GM19463 (cell line): ENCODE data around the gene GMIP.
"Not testable (repeated sequence)": the region's sequence is repeated elsewhere in the genome, so short reads cannot be mapped to it uniquely, and the experiment has no call there.

ENCODE experiments used
- ATAC-seq: cut with Tn5 transposase; IDR thresholded peaks from one replicate; pipeline ENCODE4 v1.9.1; 2021; ENCODE audit warnings: mild to moderate bottlenecking, moderate library complexity; ENCODE audit not compliant: unreplicated experiment

Gene GMIP, protein sequence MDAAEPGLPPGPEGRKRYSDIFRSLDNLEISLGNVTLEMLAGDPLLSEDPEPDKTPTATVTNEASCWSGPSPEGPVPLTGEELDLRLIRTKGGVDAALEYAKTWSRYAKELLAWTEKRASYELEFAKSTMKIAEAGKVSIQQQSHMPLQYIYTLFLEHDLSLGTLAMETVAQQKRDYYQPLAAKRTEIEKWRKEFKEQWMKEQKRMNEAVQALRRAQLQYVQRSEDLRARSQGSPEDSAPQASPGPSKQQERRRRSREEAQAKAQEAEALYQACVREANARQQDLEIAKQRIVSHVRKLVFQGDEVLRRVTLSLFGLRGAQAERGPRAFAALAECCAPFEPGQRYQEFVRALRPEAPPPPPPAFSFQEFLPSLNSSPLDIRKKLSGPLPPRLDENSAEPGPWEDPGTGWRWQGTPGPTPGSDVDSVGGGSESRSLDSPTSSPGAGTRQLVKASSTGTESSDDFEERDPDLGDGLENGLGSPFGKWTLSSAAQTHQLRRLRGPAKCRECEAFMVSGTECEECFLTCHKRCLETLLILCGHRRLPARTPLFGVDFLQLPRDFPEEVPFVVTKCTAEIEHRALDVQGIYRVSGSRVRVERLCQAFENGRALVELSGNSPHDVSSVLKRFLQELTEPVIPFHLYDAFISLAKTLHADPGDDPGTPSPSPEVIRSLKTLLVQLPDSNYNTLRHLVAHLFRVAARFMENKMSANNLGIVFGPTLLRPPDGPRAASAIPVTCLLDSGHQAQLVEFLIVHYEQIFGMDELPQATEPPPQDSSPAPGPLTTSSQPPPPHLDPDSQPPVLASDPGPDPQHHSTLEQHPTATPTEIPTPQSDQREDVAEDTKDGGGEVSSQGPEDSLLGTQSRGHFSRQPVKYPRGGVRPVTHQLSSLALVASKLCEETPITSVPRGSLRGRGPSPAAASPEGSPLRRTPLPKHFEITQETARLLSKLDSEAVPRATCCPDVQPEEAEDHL

DNA sequence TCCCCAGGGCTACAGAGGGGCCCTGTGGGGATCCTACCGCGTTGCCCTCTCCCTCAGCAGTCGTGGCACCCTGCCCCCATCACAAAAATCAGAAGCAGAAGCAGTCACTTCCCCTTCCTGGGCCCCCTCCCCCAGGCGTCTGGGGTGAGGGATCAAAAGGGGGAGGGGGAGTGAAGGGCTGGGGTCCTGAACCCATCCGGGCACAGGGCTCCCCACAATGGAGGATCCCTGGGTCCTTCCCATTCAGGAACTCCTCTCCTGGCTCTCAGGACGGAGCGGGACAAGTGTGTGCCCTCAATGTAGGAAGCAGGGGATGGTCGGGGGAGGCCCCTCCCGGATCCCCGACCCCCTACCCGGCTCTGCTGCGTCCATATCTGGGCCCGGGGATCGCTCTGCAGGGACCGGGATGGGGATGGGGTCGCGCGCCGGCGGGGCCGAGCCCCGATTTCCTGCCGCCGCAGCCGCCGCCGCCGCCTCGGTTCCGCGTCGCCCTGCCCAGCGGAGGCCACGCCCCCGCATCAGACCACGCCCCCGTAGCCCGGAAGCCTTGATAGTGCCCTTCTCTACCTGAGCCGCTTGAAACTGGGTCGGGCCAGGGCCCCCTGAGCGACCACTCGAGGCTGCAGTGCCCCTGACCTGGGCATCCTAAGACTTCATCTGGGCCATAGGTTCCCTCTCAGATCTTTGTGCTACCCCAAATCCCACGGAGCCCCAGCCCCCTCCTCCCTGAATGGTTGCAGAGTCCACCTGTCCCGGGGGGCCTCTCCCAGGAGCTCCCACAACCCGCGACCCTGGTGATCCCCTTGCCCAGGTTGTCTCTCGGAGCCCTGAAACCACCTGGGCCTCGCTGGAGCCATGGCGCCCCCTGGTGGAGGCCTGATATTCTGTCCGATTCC is at the start of gene GMIP:
Gene GMIP, minus strand, starts transcription at position 500 of the 896 bp plus-strand sequence. Its CDS starts 128 bp downstream, at position 372.
- peak; percentile 84 for ATAC-seq

DNA sequence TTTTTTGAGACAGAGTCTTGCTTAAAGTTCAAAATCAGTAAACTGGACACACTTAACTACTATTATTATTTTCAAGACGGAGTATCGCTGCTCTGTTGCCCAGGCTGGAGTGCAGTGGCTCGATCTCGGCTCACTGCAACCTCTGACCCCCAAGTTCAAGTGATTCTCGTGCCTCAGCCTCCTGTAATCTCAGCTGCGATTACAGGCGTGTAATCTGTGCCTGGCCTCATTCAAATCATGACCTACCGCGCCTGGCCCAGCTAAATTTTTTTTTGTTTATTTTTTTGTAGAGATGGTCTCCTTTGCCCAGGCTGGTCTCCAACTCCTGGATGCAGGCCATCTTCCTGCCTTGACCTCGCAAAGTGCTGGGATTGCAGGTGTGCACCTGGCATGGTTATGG is 48.2 kb upstream of the GMIP start:
- ATAC-seq: no peak

DNA sequence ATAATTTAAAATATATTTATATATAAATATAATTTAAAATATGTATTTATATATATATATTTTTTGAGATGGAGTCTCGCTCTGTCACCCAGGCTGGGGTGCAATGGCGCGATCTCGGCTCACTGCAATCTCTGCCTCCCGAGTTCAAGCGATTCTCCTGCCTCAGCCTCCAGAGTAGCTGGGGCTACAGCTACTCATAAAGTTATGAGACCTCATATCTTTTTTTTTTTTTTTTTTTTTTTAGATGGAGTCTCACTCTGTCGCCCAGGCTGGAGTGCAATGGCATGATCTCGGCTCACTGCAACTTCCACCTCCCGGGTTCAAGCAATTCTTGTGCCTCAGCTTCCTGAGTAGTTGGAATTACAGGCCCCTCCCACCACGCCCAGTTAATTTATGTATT is 45.6 kb upstream of the GMIP start:
- not testable (repeated sequence) for ATAC-seq

DNA sequence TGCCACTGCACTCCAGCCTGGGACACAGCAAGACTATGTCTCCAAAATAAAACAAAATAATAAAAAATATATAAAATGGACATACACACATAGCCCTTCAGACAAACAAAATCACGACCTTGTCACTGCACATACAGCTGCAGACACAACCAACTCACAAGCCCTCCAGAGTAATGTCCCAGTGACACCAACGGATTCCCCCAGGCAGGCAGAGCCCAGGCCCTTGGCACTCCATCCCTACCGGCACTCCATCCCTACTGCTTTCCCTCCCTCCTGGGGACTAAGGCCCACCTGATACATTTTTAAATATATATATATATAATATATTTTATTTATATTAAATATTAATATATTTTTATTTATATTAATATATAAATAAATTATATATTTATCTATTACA is 43.6 kb upstream of the GMIP start:
- ATAC-seq: no peak

DNA sequence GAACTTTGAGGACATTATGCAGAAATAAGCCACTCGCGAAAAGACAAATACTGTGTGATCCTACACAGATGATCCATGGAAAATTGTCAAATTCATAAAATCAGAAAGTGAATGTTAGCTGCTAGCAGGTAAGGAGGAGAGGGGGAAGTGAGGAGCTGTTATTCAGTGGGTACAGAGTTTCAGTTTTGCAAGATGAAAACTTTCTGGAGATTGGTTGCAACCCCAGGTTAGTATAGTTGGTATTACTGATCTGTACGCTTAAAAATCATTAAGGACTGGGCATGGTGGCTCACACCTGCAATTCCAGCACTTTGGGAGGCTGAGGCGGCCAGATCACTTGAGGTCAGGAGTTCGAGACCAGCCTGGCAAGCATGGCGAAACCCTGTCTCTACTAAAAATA is 43.1 kb upstream of the GMIP start:
- no peak for ATAC-seq

DNA sequence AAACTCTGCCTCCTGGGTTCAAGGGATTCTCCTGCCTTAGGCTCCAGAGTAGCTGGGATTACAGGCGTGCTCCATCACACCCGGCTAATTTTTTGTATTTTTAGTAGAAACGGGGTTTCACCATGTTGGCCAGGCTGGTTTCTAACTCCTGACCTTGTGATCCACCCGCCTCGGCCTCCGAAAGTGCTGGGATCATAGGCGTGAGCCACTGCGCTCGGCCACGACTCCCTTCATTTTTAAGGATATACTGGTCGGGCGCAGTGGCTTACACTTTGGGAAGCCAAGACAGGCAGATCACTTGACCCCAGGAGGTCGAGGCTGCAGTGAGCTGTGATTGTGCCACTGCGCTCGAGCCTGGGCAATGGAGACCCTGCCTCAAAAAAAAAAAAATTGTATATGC is 42.7 kb upstream of the GMIP start:
- ATAC-seq: not testable (repeated sequence)

DNA sequence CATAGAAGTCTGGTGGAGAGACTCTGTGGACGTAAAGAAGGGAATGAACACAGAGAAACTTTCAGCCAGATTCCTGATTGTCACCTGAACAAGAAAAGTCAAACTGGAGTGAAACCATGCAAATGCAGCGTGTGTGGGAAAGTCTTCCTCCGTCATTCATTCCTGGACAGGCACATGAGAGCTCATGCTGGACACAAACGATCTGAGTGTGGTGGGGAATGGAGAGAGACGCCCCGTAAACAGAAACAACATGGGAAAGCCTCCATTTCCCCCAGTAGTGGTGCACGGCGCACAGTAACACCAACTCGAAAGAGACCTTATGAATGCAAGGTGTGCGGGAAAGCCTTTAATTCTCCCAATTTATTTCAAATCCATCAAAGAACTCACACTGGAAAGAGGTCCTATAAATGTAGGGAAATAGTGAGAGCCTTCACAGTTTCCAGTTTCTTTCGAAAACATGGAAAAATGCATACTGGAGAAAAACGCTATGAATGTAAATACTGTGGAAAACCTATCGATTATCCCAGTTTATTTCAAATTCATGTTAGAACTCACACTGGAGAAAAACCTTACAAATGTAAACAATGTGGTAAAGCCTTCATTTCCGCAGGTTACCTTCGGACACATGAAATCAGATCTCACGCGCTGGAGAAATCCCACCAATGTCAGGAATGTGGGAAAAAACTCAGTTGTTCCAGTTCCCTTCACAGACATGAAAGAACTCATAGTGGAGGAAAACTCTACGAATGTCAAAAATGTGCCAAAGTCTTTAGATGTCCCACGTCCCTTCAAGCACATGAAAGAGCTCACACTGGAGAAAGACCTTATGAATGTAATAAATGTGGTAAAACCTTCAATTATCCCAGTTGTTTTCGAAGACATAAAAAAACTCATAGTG is 36.0 kb upstream of the GMIP start:
- ATAC-seq: no peak

DNA sequence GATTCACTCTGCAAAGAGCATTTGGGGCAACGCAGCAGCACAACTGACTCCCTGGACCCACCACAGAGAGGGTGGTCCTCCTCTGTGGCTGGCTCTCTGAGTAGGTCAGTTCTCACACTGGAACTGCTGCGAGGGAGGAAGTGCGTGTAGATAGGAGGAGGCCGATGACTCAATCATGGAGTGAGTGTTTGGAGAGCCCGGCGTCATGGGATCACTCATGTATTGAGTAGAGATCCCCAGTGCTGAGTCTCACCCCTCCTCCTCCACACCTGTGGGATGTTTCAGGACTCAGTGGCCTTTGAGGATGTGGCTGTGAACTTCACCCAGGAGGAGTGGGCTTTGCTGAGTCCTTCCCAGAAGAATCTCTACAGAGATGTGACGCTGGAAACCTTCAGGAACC is 34.1 kb upstream of the GMIP start:
- no peak for ATAC-seq

DNA sequence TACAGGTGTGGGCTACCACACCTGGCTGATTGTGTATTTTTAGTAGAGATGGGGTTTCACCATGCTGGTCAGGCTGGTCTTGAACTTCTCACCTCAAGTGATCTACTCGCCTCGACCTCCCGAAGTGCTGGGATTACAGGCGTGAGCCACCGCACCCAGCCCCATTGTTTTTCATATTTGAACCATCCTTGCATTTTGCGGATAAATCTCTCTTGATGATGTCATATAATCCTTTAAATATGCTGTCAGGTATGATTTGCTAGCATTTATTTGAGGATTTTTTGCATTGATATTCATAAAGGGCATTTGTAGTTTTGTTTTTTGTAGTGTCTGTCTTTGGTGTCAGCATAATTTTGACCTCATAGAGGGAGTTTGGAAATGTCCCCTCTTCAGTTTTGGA is 30.9 kb upstream of the GMIP start:
- no peak for ATAC-seq

DNA sequence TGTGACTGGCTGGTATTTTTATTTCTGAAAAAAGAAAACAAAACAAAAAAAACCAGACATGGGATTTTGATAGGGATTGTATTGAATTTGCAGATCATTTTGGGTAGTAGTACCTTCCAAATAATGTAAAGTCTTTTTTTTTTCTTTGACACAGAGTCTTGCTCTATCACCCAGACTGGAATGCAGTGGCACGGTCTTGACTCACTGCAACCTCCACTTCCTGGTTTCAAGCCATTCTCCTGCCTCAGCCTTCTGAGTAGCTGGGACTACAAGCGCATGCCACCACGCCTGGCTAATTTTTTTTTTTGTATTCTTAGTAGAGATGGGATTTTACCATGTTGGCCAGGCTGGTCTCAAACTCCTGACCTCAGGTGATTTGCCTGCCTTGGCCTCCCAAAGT is 29.4 kb upstream of the GMIP start:
- ATAC-seq: no peak

DNA sequence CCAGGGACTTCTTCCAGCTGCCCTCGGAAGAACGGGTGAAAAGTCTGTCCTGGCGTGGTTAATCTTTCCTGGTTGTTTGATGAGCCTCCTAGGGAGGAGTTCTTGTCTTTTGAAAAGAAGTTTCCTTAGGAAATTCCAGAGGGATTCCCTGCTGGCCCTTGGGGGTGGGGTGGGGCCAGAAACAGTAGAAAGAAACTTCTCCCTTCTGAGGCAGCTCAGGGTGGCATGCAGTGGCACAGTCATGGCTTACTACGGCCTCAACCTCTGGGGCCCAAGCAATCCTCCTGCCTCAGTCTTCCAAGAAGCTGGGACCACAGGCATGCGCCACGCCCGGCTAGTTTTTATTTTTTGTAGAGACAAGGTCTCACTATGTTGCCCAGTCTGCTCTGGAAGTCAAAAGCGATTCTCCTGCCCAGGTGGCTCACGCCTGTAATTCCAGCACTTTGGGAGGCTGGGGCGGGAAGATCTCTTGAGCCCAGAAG is 26.7 kb upstream of the GMIP start:
- ATAC-seq: no peak

DNA sequence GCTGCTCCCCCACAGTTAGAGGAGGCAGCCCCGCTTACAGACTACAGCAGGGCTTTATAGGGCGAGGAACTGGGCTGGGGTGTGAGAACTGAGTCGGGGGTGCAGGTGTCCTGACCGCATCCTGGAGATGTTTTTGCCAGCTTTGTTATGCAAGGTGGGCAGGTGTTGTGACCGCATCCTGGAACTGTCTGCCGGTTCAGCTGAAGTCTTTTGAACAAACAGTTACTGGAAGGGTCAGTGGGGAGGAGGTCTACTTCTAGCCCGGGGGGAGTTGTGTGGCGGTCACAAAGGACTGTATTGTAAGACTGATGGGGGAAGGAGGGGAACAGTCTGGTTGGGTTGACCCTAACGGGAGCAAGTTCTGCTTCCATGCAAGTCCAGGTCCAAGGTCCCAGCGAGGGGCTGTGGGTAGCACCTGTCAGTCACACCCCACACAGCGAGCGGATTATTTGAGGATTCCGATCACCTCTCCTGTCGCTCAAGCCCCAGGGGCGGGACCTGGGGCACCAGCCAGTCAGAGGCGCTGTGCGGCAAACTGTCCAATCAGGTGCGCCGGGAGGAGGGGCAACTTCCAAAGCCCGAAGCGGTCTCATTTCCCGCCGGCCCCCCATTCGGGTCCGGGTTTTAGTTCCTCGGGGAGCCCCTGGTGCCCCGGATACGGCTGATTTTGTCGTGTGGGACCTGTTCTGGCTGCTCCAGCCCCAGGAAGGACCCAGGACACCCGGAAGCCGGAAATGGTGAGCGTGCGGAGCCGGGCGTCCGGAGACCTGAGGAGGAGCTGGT is 25.0 kb upstream of the GMIP start, which contains the start of gene ZNF101:
Gene ZNF101, plus strand, starts transcription at position 610 of the 783 bp plus-strand sequence. Its CDS starts 125 bp downstream, at position 735.
- ATAC-seq: peak; percentile 70

DNA sequence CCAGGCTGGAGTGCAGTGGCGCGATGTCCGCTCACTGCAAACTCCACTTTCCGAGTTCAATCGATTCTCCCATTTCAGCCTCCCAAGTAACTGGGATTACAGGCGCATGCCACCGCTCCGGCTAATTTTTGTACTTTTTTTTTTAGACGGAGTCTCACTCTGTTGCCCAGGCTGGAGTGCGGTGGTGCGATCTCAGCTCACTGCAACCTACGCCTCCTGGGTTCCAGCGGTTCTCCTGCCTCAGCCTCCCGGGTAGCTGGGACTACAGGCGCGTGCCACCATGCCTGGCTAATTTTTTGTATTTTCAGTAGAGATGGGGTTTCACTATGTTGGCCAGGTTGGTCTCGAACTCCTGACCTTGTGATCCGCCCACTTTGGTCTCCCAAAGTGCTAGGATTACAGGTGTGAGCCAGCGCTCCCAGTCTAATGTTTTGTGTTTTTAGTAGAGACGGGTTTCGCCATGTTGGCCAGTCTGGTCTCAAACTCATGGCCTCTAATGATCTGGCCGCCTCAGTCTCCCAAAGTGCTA is 22.0 kb upstream of the GMIP start:
- ATAC-seq: not testable (repeated sequence)

DNA sequence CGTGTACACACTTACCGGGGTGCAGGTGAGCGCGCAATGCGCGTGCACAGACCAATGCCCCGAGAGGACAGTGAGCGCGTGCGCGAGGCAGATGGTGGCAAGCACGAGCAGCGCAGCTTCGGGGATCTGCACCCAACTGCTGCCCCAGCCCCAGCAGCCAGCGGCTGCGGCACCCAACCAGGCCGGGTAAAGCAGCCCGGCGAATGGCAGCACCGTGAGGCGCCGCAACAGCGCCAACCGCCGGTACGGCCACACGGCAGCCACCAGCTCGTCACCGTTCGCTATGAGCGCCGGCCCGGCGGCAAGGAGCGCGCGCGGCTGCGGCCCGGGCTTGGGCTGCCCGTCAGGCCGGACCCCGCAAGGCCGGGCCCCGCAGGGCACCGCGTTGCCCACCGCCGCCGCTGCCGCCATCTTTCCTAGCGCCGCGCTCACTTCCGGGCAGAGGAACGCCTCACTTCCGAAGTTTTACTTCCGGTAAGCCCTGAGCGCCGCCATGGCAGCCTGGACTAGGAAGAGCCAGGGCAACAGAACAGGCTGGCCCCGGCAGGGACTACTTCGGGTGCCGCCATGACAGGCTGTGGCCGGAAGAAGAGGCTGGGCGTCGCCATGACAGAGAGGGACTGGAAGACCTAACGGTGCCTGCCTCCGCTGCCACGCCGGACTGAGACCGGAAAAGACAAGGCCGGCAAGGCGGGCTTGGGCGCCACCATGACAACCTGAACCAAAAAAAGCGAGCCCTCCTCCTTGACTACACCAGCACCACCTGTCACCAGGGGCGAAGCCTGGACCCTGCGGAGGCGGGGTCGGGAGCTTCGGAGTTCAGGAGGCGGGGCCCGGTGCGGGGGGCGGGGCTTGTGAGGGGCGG is 20.0 kb upstream of the GMIP start, which contains the start of gene ATP13A1:
Gene ATP13A1, minus strand, starts transcription at position 421 of the 865 bp plus-strand sequence. Its CDS starts 10 bp downstream, at position 411.
- ATAC-seq: peak; percentile 72

DNA sequence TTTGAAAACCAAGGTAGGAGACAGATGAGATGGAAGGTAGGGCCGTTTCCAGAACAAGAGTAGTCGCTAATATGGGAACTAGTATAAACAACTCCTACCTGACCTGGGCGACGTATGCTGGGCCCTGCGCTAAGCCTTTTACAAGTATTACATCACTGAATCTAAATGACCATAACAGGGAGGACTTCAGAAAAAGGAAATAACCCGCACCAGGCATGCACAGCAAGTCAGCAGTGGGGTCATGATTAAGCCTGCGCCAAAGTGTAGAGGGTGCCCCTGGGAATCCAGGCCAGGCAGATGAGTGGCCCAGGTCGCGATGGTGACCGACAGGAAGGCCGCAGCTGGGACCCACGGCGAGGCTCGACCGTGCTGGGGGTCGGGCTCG is 19.4 kb upstream of the GMIP start:
- no peak for ATAC-seq

DNA sequence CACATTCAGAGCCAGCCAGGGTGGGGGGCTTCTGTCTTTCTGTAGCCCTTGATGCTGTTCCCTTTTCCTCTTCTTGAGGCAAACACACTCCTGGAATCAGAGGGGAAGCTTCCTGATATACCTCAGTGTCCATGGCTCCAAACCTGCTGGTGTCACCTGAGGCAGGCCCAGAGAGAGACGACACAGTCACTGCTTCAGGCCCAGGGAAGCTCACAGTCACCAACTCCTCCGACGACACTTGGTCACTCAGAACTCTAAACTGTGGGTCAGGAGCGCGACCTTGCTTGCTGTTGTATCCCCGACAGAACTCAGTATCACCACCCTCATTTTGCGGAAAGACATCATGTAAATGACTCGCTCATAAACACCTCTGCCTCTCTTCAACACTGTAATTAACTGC is 18.9 kb upstream of the GMIP start:
- no peak for ATAC-seq

DNA sequence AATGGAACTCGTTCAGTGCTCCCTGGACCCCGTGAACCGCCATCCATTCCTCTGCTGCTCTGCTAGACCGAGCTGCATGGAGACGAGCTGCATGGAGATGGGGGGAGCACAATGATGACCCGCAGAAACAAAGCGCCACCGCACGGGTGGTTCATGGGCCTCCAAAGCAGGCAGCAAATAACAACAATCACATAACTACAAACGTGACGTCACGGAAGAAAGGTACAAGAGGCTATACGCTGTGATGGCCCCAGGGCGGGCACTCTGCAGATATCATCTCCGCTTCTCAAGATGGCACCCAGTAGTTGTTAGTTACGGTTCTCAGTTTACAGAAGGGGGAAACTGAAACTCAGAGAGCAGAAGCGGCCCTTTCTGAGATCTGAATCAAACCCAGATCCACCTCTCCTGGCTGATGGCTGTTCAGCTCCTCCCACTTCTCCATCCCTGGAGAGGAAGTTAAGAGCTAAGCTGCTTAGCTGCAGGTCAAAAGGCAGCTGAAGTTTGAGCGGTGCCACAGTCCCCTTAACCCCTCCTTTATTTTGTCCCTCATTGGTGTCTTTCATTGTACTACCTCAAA is 18.3 kb upstream of the GMIP start:
- peak; percentile 20 for ATAC-seq
